ENCODE measurements around the gene KLHL13.

GRCh38 chrX:118116713-118117550, at the start of gene KLHL13:
- no peak for TF ChIP-seq CTCF (IDR thresholded peaks at IDR 0.05)
- TF ChIP-seq ZFX (IDR thresholded peaks at IDR 0.05; ENCODE audit: borderline replicate concordance), result no peak
